Measurements from ENCODE around the gene HOXD13.
A peak's percentile ranks its signal among the peaks of the same experiment; 100 is the strongest.

Gene HOXD13

DNA sequence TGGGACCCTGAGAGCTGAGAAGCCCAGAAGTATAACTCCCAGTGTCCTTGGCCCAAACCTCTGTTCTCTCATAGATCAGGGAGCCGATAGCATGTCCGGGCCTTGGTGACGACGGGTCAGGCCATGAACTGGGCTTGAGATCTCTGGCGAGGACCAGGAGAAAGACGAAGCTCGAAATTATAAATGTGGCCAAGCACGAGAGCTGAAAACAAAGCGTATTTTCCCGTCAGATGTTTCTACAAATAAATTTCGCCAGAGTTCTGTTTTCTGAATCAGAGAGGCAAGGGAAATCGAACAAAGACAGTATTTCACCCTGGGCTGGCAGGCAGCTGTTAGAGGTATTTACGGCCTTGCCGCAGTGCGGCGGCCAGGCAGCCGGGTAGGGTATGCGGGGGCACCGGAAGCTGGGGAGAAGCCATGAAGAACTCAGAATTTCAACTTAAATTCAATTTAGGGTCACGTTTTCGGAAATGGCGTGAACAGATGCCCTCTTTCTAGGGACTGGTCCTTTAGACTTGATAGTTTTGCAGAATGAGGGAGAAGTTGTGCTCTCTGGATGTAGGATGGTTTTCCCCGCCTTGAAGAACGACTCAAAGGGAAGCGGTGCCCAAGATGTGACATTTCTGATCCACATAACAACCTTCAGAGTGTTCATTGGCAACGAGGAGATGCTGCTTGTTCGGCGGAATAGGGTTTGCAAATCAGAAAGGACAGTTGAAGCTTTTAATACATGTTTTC, 46.6 kb downstream of the HOXD13 start:
- no peak overlapping the region for H3K4me3 ChIP-seq (ENCODE audit: low read depth, low read length)
- no peaks in the 10 kb centered on the region for H3K36me3 ChIP-seq (ENCODE audit: control insufficient read depth in 2 of 2, insufficient read depth in 1 of 2, low read length in 2 of 2)
- TF ChIP-seq ZNF623 (tag by site-specific recombination; IDR thresholded peaks at IDR 0.05) (no peak), ZNF585B (tag by site-specific recombination; IDR thresholded peaks at IDR 0.05) (no peak), ZNF350 (tag by site-specific recombination; IDR thresholded peaks at IDR 0.05) (no peak), ZNF776 (tag by site-specific recombination; IDR thresholded peaks at IDR 0.05; ENCODE audit: borderline replicate concordance) (no peak), ZNF202 (tag by site-specific recombination; IDR thresholded peaks at IDR 0.05; ENCODE audit: borderline replicate concordance) (no peak), ZNF791 (tag by site-specific recombination; IDR thresholded peaks at IDR 0.05) (no peak), GFI1B (tag by site-specific recombination; IDR thresholded peaks at IDR 0.05) (no peak), EGR2 (tag by site-specific recombination; IDR thresholded peaks at IDR 0.05; ENCODE audit: low read depth) (no peak), TRIM28 (IDR thresholded peaks at IDR 0.05; ENCODE audit: borderline replicate concordance, low read length) (no peak), ZNF324 (tag by site-specific recombination; IDR thresholded peaks at IDR 0.05) (no peak), ZNF548 (tag by site-specific recombination; IDR thresholded peaks at IDR 0.05) (no peak)
- TF ChIP-seq, protein P1, sequence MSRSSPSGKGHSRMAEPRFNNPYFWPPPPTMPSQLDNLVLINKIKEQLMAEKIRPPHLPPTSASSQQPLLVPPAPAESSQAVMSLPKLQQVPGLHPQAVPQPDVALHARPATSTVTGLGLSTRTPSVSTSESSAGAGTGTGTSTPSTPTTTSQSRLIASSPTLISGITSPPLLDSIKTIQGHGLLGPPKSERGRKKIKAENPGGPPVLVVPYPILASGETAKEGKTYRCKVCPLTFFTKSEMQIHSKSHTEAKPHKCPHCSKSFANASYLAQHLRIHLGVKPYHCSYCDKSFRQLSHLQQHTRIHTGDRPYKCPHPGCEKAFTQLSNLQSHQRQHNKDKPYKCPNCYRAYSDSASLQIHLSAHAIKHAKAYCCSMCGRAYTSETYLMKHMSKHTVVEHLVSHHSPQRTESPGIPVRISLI (tag by site-specific recombination; IDR thresholded peaks at IDR 0.05): no peak
- TF ChIP-seq, protein P2, sequence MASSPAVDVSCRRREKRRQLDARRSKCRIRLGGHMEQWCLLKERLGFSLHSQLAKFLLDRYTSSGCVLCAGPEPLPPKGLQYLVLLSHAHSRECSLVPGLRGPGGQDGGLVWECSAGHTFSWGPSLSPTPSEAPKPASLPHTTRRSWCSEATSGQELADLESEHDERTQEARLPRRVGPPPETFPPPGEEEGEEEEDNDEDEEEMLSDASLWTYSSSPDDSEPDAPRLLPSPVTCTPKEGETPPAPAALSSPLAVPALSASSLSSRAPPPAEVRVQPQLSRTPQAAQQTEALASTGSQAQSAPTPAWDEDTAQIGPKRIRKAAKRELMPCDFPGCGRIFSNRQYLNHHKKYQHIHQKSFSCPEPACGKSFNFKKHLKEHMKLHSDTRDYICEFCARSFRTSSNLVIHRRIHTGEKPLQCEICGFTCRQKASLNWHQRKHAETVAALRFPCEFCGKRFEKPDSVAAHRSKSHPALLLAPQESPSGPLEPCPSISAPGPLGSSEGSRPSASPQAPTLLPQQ (tag by site-specific recombination; IDR thresholded peaks at IDR 0.05): no peak
- CTCF ChIA-PET: interaction anchor here (0.6 to 7.5 kb wide), 19 partner anchors 11 to 1009 kb away, joined by 3 to 104 read pairs (median 7); partner anchors contain the start of gene HOXD4
- no peaks in the 10 kb centered on the region for H3K9me3 ChIP-seq (ENCODE audit: control insufficient read depth, insufficient read depth, low read depth, low read length)
- POLR2A ChIA-PET: interaction anchor here (1.3 to 1.5 kb wide), 2 partner anchors 17 to 316 kb away, joined by 3 read pairs; no protein-coding TSS in a partner anchor
- no peak overlapping the region for H3K27ac ChIP-seq (ENCODE audit: extremely low read depth, low read depth, low read length)
- H3K4me1 ChIP-seq (ENCODE audit: control insufficient read depth, insufficient read depth, low read length): peaks cover 13% of the 10 kb centered on the region

DNA sequence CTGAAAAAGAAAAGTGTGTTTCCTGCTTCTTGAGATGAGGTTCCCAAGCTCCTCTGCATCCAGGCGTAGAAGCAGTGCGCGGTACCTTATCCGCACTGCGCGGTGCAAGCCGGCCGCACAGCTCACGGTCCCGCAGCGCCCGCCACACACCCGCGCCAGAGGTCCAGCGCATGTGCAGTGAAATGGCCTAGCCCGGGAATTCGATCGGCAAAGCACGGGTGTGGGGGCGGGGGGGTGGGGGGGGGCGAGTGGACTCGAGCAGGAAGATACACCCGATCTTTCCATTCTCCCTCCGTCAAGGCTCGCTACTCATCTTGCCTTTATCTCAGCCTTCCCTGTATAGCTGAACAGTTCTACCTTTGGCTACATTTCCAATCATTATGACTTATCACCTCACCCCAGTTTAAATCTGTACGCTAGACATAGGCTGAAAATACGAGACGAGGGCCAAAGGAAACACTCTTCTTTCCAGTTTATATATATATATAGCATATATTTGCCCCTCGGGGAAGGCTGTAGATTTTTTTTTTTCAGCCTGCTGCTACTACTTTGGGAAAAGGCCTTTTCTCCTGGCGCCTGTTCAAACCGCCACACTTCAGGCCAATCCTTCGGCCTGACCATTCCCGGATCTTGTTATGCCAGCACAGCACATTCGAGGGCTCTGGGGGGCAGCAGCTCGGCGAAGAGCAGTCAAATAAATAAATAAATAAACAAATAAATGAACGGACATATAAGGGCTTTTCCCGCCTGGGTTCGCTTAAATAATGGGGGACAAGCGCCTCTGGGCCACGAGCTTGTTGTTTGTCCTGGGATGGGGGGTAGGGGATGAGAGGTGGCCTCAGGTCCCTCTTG, 47.4 kb downstream of the HOXD13 start:
- TF ChIP-seq ZNF514 (tag by site-specific recombination; IDR thresholded peaks at IDR 0.05): no peak
- no peak for TF ChIP-seq ZNF354C (tag by site-specific recombination; IDR thresholded peaks at IDR 0.05; ENCODE audit: borderline replicate concordance, low read depth)
- TF ChIP-seq ZNF138 (tag by site-specific recombination; IDR thresholded peaks at IDR 0.05; ENCODE audit: borderline replicate concordance): no peak
- no peak for TF ChIP-seq ZBTB21 (tag by site-specific recombination; IDR thresholded peaks at IDR 0.05)
- no peak for TF ChIP-seq ZFP69B (tag by site-specific recombination; IDR thresholded peaks at IDR 0.05)
- no peak for TF ChIP-seq ZNF416 (tag by site-specific recombination; IDR thresholded peaks at IDR 0.05)
- TF ChIP-seq ZNF521 (tag by site-specific recombination; IDR thresholded peaks at IDR 0.05): no peak
- TF ChIP-seq ZNF707 (tag by site-specific recombination; IDR thresholded peaks at IDR 0.05): no peak
- TF ChIP-seq, protein P3, sequence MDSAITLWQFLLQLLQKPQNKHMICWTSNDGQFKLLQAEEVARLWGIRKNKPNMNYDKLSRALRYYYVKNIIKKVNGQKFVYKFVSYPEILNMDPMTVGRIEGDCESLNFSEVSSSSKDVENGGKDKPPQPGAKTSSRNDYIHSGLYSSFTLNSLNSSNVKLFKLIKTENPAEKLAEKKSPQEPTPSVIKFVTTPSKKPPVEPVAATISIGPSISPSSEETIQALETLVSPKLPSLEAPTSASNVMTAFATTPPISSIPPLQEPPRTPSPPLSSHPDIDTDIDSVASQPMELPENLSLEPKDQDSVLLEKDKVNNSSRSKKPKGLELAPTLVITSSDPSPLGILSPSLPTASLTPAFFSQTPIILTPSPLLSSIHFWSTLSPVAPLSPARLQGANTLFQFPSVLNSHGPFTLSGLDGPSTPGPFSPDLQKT (IDR thresholded peaks at IDR 0.05; ENCODE audit: borderline replicate concordance, low read depth, low read length): no peak
- TF ChIP-seq KLF10 (tag by site-specific recombination; IDR thresholded peaks at IDR 0.05): no peak
- no peak for TF ChIP-seq ZNF654 (tag by site-specific recombination; IDR thresholded peaks at IDR 0.05; ENCODE audit: low read depth)
- no peak for TF ChIP-seq ZNF302 (tag by site-specific recombination; IDR thresholded peaks at IDR 0.05; ENCODE audit: low read depth)
- no peak for TF ChIP-seq SCRT1 (tag by site-specific recombination; IDR thresholded peaks at IDR 0.05; ENCODE audit: borderline replicate concordance)
- Histone ChIP-seq H3K27ac (ENCODE audit: extremely low read depth, low read depth, low read length) (peak overlapping the region; percentile 60; the same call in 1 of the 2 replicates), H3K36me3 (ENCODE audit: control insufficient read depth in 2 of 2, insufficient read depth in 1 of 2, low read length in 2 of 2) (no peaks in the 10 kb centered on the region), H3K9me3 (ENCODE audit: control insufficient read depth, insufficient read depth, low read depth, low read length) (no peaks in the 10 kb centered on the region), H3K4me1 (ENCODE audit: control insufficient read depth, insufficient read depth, low read length) (peaks cover 13% of the 10 kb centered on the region), H3K4me3 (ENCODE audit: low read depth, low read length) (no peak overlapping the region; the same call in 1 of the 2 replicates)
- ChIA-PET CTCF (interaction anchor here (0.5 to 7.5 kb wide), 59 partner anchors 9 to 1149 kb away, joined by 3 to 104 read pairs (median 4); partner anchors contain the start of genes HOXD4 and MTX2), POLR2A (interaction anchor here (0.7 to 1.5 kb wide), 5 partner anchors 16 to 499 kb away, joined by 3 to 4 read pairs (median 3); partner anchors contain the start of gene MTX2)
